GM18520 (cell line): ENCODE results near the gene PLCH2.

Experiments
- ATAC-seq: cut with Tn5 transposase; IDR thresholded peaks from one replicate; pipeline ENCODE4 v1.9.1; 2021; ENCODE audit not compliant: unreplicated experiment

PLCH2 gene

DNA sequence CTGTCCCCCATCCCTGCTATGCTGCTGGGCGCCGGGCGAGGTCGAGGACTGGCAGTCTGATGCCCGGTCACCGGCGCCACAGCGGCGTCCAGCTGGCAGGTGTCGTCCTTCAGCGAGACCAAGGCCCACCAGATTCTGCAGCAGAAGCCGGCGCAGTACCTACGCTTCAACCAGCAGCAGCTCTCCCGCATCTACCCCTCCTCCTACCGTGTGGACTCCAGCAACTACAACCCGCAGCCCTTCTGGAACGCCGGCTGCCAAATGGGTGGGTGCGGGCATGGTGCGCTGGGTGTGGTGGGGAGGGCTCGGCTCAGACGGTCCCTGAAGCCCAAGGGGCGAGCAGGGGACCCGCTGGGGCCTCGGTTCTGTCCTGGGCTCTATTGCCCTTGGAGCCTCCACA is 20.7 kb downstream of the PLCH2 start:
- ATAC-seq: no peak

DNA sequence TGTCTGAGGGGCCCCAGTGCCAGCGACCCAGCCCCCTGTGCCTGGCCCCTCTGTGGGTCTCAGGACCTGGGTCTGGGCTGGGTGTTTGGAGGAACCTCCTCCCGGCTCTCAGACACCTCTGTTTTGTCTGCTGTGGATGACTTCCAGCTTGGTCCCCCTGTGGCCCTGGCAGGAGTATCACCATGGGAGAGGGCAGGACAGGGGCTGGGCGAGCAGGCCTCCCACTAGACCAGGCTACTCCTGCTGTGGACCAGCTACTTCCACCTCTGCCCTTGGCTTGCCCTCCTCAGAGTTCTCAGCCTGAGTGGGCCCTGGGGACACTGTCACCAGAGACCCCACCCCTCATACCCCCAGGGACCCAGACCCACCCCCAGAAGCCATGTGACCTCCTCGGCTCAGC is 21.8 kb downstream of the PLCH2 start:
- no peak for ATAC-seq

DNA sequence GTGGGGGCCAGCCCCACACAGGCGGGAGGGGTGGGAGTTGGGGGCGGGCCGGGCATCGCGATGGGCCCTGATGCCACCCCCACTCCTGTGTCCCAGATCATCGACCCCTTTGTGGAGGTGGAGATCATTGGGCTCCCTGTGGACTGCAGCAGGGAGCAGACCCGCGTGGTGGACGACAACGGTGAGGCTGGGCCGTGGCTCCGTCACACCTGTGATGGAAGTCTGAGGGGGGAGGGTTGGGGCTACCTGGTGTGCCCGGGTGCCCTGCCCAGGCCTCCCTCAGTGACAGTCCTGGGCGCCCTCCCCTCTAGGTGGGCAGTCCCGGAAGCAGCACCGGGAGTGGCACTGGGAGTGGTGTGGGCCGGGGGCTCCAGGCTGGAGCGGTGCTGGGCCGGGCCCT is 22.6 kb downstream of the PLCH2 start:
- no peak for ATAC-seq

DNA sequence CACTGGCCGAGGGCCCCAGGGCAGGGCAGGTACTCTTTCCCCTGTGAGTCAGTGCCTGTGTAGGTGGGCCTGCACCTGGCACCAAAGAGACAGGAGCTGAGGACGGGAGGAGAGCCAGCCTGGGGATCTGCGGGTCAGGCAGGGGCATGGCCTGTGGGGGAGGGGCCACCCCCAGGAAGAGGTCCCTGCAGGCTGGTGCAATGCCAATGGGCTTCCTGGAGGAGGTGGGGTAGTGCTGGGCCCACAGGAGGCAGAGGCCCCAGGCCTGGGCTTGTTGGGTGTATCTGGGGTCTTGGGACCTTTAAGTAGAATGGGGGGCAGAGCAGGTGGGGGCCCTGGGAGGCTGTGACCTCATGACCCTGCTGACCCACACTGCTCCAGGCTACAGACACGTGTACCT is 23.2 kb downstream of the PLCH2 start:
- ATAC-seq: no peak

DNA sequence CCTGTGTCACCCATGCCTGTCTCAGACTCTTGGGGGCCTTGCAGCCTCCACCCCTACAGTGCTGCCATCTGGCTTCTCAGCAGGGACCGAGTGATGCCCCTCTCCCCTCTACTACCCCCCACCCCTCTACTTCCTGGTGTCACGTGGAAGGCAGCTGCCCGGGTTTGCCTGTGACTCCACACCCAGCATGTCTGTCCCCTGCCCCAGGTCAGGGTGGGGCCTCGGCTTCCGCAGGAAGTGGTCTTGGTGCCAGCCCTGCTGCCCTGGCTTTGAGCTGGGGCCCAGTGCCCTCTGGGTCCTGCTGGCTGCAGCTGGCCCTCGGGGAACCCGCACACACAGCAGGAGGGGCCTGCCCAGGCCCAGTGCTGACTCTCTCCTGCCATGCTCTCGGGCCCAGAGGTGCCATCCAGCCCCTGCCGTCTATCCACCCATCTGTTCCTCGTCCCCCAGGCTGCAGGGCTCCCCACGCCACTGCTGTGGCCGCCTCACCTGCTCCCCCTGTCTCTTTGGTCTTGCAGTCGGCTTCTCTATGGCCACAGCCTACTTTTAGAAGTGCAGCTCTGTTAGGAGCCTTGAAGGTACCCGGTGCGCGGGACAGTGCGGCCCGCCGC is 24.0 kb downstream of the PLCH2 start:
- no peak for ATAC-seq

DNA sequence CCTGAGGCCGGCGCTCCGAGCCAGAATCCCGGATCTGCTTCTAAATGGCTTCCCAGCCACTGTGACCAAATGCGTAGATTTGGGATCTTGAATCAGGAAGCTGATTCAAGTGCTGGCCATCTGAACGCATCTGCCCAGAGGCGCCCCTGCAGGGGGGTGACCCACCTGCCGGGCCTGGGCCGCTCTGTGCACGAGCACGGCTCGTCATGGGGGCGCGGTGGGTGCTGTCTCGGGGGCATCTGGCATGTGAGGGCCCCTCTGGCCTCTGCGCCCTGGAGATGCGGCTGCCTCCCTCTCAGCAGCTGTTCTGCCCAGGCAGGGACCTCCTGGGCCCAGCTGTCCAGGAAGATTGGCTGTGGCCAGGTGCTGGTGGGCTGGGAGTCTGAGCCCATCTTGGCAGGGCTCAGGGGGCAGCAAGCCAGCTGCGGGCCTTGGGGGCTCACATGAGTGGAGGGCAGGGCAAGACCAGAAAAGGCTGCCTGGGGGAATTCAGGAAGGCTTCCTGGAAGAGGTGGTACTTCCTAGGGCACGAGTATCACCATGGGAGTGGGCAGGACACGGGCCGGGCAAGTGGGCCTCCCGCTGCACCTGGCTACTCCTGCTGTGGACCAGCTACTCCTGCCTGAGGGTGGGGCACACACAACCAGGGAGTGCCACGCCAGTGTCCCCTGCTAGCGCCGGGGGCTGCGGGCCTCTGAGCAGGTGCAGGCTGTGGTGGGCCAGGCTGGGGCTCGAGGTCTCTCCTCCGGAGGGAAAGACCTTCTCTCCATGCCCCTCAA is 25.1 kb downstream of the PLCH2 start:
- ATAC-seq: no peak

DNA sequence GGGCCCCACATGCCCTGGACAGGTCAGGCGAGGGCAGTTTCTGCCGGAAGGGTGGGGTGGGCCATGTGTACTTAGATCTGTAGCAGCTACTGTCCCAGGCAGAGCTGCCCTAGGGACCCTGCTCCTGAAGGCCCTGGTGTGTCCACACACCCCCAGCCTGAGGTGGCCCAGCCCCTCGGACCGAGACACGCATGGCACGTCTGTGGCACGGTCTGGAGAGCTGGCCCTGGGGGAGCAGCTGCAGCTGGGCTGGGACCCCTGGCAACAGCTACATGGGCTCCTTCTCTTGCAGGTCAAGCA is 25.7 kb downstream of the PLCH2 start:
- ATAC-seq: no peak

DNA sequence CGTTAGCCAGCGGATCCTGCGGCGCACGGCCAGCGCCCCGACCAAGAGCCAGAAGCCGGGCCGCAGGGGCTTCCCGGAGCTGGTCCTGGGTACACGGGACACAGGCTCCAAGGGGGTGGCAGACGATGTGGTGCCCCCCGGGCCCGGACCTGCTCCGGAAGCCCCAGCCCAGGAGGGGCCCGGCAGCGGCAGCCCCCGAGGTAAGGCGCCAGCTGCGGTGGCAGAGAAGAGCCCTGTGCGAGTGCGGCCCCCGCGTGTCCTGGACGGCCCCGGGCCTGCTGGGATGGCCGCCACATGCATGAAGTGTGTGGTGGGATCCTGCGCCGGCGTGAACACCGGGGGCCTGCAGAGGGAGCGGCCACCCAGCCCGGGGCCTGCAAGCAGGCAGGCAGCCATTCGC is 26.1 kb downstream of the PLCH2 start:
- no peak for ATAC-seq

DNA sequence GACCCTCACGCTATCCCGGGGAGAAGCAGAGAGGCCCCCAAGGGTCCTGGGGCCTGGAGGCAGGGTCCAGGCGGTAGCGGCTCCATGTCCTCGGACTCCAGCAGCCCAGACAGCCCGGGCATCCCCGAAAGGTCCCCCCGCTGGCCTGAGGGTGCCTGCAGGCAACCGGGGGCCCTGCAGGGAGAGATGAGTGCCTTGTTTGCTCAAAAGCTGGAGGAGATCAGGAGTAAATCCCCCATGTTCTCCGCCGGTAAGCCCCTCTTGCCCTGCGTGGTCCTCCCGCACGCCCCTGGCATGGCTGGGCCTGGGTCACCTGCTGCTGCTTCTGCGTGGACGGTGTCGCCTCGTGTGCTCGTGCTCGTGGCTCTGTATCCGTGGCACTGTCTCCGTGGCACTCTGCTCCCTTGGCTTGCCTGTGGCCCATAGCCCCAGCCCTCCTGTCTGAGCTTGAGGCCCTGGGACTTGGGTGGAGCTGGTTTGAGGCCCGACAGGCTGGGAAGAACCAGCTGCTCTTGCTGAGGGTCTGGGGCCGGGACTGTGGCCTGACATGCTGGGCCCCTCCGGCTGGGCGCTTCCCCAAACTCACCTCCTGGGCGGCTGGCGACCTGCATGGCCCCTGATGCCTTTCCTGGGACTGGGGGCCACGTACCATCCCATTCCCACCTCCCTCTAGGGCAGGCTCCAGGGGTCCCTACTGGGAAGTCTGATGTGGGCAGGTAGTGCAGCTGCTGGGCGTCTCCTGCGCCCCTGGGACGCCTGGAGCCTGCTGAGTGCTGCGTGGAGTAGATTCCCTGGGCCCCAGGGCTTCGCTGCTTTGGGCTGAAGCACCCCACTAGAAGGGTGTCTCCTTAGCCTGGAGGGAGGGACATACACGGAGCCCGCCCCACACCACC is 26.8 kb downstream of the PLCH2 start:
- ATAC-seq: no peak

DNA sequence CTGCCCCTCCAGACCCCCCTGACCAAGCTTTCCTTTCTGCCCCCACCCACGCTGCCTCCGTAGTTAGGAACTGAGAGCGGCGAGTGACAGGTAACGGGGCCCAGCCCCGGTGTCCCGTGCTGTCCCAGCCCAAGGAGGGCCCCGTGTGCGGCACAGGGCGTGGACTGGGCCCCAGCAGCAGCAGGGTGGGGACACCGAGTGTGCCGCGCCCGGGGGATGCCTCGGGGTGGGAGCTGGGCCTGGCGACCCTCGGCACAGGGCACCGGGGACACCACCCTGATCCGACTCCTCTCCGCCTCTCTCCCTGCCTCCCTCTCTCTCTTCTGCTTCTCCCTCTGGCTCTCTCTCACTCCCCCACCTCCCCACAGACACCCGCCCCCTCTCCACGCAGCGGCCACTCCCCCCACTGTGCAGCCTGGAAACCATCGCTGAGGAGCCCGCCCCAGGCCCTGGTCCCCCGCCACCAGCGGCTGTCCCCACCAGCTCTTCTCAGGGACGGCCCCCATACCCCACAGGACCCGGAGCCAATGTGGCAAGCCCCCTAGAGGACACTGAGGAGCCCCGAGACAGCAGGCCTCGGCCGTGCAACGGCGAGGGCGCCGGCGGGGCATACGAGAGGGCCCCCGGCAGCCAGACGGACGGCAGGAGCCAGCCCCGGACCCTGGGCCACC is 27.6 kb downstream of the PLCH2 start:
- ATAC-seq: no peak

DNA sequence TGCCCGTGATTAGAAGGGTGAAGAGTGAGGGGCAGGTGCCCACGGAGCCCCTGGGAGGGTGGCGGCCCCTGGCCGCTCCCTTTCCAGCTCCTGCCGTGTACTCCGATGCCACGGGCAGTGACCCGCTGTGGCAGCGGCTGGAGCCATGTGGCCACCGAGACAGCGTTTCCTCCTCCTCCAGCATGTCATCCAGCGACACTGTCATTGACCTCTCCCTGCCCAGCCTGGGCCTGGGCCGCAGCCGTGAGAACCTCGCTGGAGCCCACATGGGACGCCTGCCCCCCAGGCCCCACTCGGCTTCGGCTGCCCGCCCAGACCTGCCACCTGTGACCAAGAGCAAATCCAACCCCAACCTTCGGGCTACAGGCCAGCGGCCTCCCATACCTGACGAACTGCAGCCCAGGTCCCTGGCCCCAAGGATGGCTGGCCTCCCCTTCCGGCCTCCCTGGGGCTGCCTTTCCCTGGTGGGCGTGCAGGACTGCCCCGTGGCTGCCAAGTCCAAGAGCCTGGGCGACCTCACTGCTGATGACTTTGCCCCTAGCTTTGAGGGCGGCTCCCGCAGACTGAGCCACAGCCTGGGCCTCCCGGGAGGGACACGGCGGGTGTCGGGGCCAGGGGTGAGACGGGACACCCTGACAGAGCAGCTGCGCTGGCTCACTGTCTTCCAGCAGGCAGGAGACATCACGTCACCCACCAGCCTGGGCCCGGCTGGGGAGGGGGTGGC is 28.3 kb downstream of the PLCH2 start:
- ATAC-seq: no peak

DNA sequence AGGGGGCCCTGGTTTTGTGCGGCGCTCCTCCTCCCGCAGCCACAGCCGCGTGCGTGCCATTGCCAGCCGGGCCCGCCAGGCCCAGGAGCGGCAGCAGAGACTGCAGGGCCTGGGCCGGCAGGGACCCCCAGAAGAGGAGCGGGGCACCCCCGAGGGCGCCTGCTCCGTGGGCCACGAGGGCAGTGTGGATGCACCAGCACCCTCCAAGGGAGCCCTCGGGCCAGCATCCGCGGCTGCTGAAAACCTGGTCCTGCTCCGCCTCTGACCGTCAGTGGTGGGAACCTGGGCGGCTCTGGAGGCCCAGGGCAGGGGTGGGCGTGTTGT is 28.8 kb downstream of the PLCH2 start:
- ATAC-seq: no peak

DNA sequence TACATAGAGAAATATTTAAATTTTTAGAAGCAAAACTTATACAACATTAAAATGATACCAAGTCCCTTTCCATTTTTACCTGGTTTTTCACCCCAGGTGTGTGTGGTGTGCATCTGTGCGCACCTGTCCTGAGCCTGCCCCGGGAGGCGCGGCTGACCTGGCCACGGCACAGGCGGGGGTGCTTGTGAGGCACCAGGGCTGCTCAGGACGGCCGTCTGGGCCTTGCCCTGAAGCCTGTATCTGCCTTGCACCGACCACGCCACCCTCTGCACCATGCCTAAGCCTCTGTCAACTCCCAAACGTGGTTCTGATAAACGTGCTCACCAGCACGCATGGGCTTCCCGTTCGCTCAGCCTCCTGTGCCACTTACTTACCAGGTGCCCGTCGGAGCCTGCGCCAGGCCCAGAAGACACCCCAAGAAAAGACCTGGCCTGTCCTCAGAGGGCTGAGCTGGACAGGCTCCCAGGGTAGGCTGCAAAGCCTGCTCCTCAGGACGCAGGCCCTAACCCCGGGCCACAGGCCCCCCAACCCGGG is 29.4 kb downstream of the PLCH2 start:
- no peak for ATAC-seq

DNA sequence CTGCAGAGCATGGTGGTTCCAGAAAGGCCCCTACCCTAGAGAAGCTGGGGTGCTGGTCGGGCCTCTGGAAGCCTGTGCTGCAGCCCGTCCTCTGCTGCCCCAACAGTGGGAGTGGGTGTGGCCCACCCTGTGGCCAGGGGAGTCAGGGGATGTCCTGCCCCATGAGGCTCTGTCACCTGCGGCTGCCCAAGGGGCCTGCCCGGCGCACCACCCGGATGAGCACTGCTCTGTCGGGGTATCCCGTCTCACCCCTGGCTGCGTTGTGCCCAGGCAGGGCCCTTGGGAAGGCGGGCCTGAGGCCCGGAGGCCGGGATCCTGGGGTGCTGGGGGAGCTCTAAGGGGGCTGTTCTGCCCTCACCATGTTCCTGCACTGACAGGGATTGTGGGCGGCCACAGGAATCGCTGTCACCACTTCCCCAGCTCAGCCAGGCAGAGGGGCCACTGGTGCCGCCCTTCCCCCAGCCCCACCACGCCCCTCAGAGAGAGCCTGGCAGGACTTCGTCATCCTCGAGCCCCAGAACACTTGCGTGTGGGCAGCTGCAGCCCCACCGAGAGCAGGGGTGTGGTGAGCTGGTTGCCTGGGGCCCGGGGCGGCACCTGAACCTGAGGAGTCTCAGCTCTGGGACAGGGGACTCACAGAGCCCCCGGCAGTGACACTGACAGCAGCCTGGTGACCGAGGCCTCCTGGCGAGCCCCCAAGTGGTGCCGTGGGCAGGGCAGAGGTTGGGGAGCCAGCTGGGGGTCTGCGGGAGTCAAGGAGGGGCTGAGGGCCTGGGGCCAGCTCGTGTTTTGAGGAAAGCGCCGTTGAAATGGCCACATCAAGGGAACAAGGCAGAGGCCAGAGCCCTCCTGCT is 30.1 kb downstream of the PLCH2 start:
- ATAC-seq: no peak

DNA sequence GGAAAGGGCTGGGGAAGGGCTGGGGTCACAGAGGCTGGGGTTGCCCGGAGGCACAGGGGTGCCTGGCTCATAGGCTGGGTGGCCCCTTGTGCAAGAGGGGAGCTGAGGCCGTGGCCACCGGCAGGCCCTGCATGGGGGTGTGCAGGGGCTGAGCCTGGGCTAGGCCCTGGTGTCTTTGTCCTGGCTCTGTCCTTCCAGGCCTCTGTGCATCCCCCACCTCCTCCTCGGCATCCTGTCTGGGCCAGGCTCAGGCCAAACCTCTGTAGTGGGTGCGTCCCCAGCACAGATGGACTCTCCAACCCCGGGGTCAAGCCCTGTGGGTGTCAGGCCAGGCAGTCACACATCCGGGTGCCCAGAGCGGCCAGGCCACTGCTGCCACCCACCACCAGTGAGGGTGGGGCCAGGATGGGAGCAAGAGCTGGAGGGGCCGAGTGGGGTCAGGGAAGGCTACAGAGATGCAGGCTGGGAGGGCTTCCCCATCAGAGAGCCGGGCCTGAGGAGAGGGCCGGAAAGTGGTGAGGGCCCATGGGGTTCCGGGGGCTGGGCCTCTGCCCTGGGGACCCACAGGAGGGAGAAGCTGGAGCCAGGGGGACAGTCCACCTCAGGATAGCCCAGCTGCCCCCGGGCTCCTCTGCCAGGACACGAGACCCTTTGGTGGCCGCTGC is 30.9 kb downstream of the PLCH2 start:
- ATAC-seq: no peak

DNA sequence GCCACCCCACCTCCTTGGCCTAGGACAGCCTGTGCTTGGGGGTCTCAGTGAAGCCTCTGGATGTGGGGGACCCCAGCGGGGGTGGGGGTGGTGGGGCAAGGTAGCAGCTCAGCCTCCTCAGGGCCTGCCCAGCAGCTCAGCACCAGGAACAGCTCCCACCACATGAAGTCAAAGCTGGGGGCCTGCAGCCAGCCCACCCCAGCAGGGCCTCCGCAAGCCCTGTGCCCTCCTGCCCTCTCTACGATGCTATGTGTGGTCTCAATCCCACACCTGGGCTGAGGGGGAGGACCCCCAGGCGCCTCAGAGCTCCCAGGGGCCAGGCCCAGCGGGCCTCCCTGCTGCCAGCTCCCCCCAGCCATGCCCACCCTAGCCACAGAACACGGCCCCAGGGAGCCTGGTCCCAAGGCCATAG is 31.7 kb downstream of the PLCH2 start:
- ATAC-seq: no peak

DNA sequence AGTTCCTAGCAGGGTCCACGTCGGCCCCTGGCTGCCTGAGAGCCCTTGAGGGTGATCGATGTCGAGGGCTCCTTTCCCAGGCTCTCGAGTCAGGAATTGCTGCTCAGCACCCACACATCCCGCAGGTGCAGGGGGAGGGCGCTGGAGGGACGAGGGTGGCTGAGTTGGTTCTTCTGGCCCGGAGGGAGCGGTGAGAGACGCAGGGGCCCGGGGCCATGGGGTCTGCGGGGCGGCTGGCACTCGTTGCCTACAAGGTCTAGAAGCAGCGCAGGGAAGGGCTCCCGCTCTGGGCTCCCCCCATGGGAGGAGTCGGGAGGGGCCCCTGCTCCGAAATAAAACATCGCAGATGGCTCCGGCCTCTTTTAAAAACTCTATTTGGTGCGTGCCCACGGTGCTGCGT is 32.1 kb downstream of the PLCH2 start:
- ATAC-seq: no peak

DNA sequence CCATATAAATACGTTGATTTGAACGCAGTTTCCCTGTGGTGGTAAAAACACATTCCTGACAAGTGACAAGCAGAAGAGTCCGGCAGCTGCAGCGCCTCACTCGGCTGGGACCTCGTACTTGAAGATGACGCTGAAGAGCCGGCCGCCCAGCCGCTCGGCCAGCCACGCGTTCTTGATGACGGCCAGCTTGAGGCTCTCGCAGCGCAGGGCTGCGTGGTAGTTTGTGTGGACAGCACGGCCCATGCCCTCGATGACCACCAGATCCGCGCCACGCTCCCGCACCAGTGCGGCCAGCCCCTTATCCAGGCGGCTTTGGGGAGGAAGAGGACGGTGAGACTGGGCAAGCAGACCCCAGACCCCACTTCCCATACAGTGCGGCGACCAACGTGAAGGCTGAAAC is 32.7 kb downstream of the PLCH2 start:
- no peak for ATAC-seq

DNA sequence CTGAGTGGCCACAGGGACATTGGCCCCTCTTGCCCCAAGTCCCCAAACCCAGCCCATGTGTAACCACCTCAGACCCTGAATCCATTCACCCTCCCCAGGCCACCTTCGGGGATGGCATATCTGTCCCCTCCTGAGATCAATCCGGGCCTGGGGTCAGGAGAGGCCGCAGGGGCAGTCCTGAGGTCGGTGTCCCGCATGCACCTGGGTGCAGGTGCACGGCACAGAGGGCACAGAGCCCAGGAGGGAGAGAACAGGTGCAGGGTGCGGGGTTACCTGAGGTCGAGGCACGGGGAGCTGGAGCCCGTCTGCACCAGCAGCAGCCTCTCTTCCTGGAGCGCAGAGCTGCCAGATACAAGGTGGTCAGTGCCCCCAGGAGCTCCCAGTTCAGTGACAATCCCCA is 33.5 kb downstream of the PLCH2 start:
- no peak for ATAC-seq
